DND-41 (cell line): Measurements from ENCODE around the gene TMPRSS11E.

ENCODE experiments used
- EZH2 ChIP-seq: IDR thresholded peaks from 3 replicates; pipeline ENCODE4 v1.6.1; 2012; ENCODE audit warnings: borderline replicate concordance, low read depth, mild to moderate bottlenecking, moderate library complexity, low read length, inconsistent platforms; ENCODE audit not compliant: severe bottlenecking
- TF ChIP-seq, protein P1 (sequence below): IDR thresholded peaks from 2 replicates; pipeline ENCODE4 v1.5.1; 2012; ENCODE audit warnings: borderline replicate concordance, low read length, moderate library complexity, mild to moderate bottlenecking; ENCODE audit not compliant: poor library complexity, severe bottlenecking; ENCODE audit errors: extremely low read depth

DNA sequence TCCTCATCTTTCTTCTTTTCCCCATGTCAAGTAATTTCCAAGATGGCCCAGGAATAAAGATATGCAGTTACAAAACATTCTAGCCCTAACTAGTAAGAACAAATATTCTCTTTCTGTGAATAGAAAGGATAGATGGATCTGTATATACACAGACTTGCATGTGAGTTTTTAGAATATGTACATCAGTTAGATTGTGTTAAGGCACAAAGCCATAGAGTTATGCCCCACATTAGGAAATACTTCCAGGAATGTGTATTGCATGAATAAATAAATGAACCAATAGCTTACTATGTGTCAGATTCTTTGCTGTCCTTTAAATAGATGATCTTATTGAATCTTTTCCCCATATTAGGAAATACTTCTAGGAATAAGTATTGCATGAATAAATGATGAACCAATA is 46.0 kb upstream of the TMPRSS11E start:
- TF ChIP-seq, protein P1, sequence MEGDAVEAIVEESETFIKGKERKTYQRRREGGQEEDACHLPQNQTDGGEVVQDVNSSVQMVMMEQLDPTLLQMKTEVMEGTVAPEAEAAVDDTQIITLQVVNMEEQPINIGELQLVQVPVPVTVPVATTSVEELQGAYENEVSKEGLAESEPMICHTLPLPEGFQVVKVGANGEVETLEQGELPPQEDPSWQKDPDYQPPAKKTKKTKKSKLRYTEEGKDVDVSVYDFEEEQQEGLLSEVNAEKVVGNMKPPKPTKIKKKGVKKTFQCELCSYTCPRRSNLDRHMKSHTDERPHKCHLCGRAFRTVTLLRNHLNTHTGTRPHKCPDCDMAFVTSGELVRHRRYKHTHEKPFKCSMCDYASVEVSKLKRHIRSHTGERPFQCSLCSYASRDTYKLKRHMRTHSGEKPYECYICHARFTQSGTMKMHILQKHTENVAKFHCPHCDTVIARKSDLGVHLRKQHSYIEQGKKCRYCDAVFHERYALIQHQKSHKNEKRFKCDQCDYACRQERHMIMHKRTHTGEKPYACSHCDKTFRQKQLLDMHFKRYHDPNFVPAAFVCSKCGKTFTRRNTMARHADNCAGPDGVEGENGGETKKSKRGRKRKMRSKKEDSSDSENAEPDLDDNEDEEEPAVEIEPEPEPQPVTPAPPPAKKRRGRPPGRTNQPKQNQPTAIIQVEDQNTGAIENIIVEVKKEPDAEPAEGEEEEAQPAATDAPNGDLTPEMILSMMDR: no peak
- no peak for TF ChIP-seq EZH2
